ENCODE data around the gene CAPN3.

Gene CAPN3

DNA sequence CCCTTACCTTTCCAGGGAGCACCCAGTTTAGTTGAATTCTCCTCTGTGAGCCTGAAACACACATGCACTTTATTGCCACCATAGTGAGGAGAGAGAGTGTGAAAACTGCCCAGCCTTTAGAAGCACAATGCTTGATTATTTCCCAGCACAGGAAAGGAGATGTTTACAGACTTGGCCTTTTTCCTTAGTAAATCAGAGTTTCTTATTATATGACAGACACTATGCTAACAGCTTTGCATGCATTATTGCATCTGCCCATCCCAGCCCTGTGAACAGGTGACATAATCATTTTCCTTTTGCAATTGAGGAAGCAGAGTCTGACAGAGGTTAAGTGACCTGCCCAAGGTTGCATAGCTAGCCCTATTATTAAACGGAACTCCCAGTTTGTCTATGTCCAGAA, 36.5 kb downstream of the CAPN3 start:
- Histone ChIP-seq H2BK15ac (replicated peaks; ENCODE audit: low read depth) (no peak overlapping the region), H3K27ac (ENCODE audit: low read depth, low read length) (no peak overlapping the region), H4K5ac (ENCODE audit: low read length) (no peak overlapping the region), H3K4me2 (ENCODE audit: low read length) (no peak overlapping the region), H3K36me3 (ENCODE audit: control insufficient read depth, insufficient read depth, low read length) (no peaks in the 10 kb centered on the region), H3K56ac (ENCODE audit: low read length) (no peak overlapping the region), H3K79me2 (ENCODE audit: control insufficient read depth, insufficient read depth, low read length) (no peaks in the 10 kb centered on the region), H3K79me1 (ENCODE audit: low read length) (no peaks in the 10 kb centered on the region), H3K4ac (ENCODE audit: low read depth, low read length) (no peak overlapping the region), H3K23ac (ENCODE audit: low read length) (no peak overlapping the region), H2BK5ac (ENCODE audit: low read length) (no peak overlapping the region), H2BK120ac (ENCODE audit: low read depth, low read length) (no peak overlapping the region), H2AK5ac (ENCODE audit: low read length) (no peak overlapping the region), H3K27me3 (ENCODE audit: insufficient read depth, low read length, poor library complexity) (no peaks in the 10 kb centered on the region), H3K4me1 (ENCODE audit: control insufficient read depth, low read depth, low read length) (no peaks in the 10 kb centered on the region), H4K8ac (ENCODE audit: low read depth, low read length) (no peak overlapping the region), H3K4me3 (ENCODE audit: low read length) (no peak overlapping the region), H3K9ac (ENCODE audit: low read length) (no peak overlapping the region), H3K18ac (ENCODE audit: low read length) (no peak overlapping the region)
- no CpG with 5 or more reads among the region's 1 CpG for WGBS (ENCODE audit: extremely low coverage, insufficient coverage, low lambda C conversion rate)
- no peak for DNase-seq

DNA sequence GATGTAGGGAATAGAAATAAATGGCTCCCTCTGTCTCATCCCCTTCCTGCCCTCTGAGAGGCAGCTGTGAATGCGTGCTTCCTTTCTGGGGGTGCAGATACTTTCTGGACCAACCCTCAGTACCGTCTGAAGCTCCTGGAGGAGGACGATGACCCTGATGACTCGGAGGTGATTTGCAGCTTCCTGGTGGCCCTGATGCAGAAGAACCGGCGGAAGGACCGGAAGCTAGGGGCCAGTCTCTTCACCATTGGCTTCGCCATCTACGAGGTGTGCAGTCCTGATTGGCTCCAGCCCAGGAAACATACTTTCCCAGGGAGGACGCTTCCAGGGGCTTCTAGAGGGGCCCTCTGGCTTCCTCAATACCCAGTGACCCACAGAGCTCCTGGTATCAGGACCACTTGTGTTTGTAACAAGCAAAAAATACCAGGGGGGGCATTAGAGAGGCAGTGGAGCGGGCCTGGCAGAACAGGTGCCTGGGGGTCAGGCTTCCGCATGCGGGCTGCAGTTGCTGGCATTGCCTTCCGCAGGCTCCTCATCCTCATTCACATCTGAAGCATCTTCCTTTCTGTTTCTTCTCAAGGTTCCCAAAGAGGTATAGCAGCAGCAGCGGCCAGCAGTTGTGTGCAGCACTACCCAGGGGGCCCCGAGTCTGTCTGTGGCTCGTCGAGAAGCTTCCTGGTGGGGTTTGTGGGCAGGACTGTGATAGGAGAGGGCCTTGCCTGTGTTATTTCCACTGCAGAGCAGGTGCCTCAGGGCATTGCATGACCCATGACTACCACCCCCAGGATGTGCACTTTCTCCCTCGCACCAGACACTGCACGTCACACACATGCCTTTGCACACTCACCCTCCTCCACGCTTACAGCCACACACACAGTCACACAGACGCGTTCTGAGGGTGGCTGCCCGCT, 42.5 kb downstream of the CAPN3 start:
- H2BK120ac ChIP-seq (ENCODE audit: low read depth, low read length), result no peak overlapping the region
- no peak overlapping the region for H2BK5ac ChIP-seq (ENCODE audit: low read length)
- no peak overlapping the region for H3K56ac ChIP-seq (ENCODE audit: low read length)
- H2BK15ac ChIP-seq (replicated peaks; ENCODE audit: low read depth), result no peak overlapping the region
- H3K4me1 ChIP-seq (ENCODE audit: control insufficient read depth, low read depth, low read length), result no peaks in the 10 kb centered on the region
- H4K5ac ChIP-seq (ENCODE audit: low read length), result no peak overlapping the region
- no peak overlapping the region for H3K4me3 ChIP-seq (ENCODE audit: low read length)
- H3K79me1 ChIP-seq (ENCODE audit: low read length), result no peaks in the 10 kb centered on the region
- no peak for DNase-seq
- no peak overlapping the region for H3K4me2 ChIP-seq (ENCODE audit: low read length)
- no peak overlapping the region for H4K8ac ChIP-seq (ENCODE audit: low read depth, low read length)
- no peak overlapping the region for H3K18ac ChIP-seq (ENCODE audit: low read length)
- no peaks in the 10 kb centered on the region for H3K79me2 ChIP-seq (ENCODE audit: control insufficient read depth, insufficient read depth, low read length)
- H3K27ac ChIP-seq (ENCODE audit: low read depth, low read length), result no peak overlapping the region
- no peak overlapping the region for H2AK5ac ChIP-seq (ENCODE audit: low read length)
- no peaks in the 10 kb centered on the region for H3K27me3 ChIP-seq (ENCODE audit: insufficient read depth, low read length, poor library complexity)
- WGBS (ENCODE audit: extremely low coverage, insufficient coverage, low lambda C conversion rate), result no CpG with 5 or more reads among the region's 24 CpGs
- no peak overlapping the region for H3K23ac ChIP-seq (ENCODE audit: low read length)
- no peak overlapping the region for H3K4ac ChIP-seq (ENCODE audit: low read depth, low read length)
- H3K36me3 ChIP-seq (ENCODE audit: control insufficient read depth, insufficient read depth, low read length), result no peaks in the 10 kb centered on the region
- H3K9ac ChIP-seq (ENCODE audit: low read length), result no peak overlapping the region

DNA sequence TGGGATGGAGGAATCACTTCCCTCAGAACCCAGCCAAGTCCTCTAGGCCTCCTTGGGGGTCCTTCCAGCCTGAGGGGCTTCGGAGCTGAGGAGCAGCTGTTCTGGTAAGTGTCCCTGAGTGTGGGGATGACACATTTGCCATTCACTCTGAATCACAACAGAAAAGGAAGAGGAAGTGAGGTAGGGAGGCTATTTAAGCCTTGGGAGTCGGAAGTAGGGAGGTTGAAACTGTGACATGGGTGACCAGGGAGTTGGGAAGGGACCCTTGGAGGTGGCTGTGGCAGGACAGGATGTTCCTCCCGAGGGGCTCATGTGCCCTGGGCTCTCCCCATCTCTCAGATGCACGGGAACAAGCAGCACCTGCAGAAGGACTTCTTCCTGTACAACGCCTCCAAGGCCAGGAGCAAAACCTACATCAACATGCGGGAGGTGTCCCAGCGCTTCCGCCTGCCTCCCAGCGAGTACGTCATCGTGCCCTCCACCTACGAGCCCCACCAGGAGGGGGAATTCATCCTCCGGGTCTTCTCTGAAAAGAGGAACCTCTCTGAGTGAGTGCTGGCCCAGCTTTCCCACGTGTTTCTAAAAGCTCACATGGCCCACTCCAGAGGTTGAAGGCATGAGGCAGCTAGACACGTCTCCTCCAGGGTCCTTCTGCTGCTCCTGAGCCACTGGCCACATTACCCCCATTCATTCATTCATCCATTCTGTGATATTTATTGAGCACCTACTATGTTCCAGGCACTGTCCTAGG, 43.3 kb downstream of the CAPN3 start:
- Histone ChIP-seq H3K4me3 (ENCODE audit: low read length) (no peak overlapping the region), H2AK5ac (ENCODE audit: low read length) (no peak overlapping the region), H3K27me3 (ENCODE audit: insufficient read depth, low read length, poor library complexity) (no peaks in the 10 kb centered on the region), H3K4ac (ENCODE audit: low read depth, low read length) (no peak overlapping the region), H3K79me1 (ENCODE audit: low read length) (no peaks in the 10 kb centered on the region), H3K36me3 (ENCODE audit: control insufficient read depth, insufficient read depth, low read length) (no peaks in the 10 kb centered on the region), H3K23ac (ENCODE audit: low read length) (no peak overlapping the region), H2BK15ac (replicated peaks; ENCODE audit: low read depth) (no peak overlapping the region), H2BK120ac (ENCODE audit: low read depth, low read length) (no peak overlapping the region), H3K56ac (ENCODE audit: low read length) (no peak overlapping the region), H4K5ac (ENCODE audit: low read length) (no peak overlapping the region), H3K18ac (ENCODE audit: low read length) (no peak overlapping the region), H4K8ac (ENCODE audit: low read depth, low read length) (no peak overlapping the region), H3K79me2 (ENCODE audit: control insufficient read depth, insufficient read depth, low read length) (no peaks in the 10 kb centered on the region), H3K27ac (ENCODE audit: low read depth, low read length) (no peak overlapping the region), H3K4me2 (ENCODE audit: low read length) (no peak overlapping the region), H3K4me1 (ENCODE audit: control insufficient read depth, low read depth, low read length) (no peaks in the 10 kb centered on the region), H2BK5ac (ENCODE audit: low read length) (no peak overlapping the region), H3K9ac (ENCODE audit: low read length) (no peak overlapping the region)
- DNase-seq, result no peak
- no CpG with 5 or more reads among the region's 15 CpGs for WGBS (ENCODE audit: extremely low coverage, insufficient coverage, low lambda C conversion rate)

DNA sequence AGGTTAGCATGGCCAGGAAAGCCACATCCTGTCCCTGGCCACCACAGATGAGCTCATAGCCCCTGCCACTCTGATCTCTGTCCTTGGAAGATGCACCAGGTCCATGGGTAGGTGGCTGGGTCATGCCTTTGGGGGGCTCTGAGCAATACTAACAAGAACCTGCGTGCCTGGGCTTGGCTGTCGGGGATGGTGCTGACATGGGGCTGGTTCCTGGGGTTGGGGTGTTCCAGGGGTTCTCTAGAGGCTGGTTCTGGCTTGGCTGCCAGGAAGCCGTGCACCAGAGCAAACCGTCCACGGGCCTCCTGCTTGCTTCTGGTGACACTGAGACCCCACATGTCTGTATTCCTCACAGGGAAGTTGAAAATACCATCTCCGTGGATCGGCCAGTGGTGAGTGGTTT, 44.1 kb downstream of the CAPN3 start:
- no peak overlapping the region for H2BK5ac ChIP-seq (ENCODE audit: low read length)
- no peak overlapping the region for H3K9ac ChIP-seq (ENCODE audit: low read length)
- no peak overlapping the region for H3K23ac ChIP-seq (ENCODE audit: low read length)
- H4K5ac ChIP-seq (ENCODE audit: low read length), result no peak overlapping the region
- H4K8ac ChIP-seq (ENCODE audit: low read depth, low read length), result no peak overlapping the region
- H2AK5ac ChIP-seq (ENCODE audit: low read length), result no peak overlapping the region
- no peak overlapping the region for H3K4ac ChIP-seq (ENCODE audit: low read depth, low read length)
- no CpG with 5 or more reads among the region's 7 CpGs for WGBS (ENCODE audit: extremely low coverage, insufficient coverage, low lambda C conversion rate)
- no peaks in the 10 kb centered on the region for H3K79me1 ChIP-seq (ENCODE audit: low read length)
- no peaks in the 10 kb centered on the region for H3K36me3 ChIP-seq (ENCODE audit: control insufficient read depth, insufficient read depth, low read length)
- H3K79me2 ChIP-seq (ENCODE audit: control insufficient read depth, insufficient read depth, low read length), result no peaks in the 10 kb centered on the region
- H3K4me3 ChIP-seq (ENCODE audit: low read length), result no peak overlapping the region
- H2BK120ac ChIP-seq (ENCODE audit: low read depth, low read length), result no peak overlapping the region
- H2BK15ac ChIP-seq (replicated peaks; ENCODE audit: low read depth), result no peak overlapping the region
- H3K27me3 ChIP-seq (ENCODE audit: insufficient read depth, low read length, poor library complexity), result no peaks in the 10 kb centered on the region
- no peak overlapping the region for H3K56ac ChIP-seq (ENCODE audit: low read length)
- no peak overlapping the region for H3K4me2 ChIP-seq (ENCODE audit: low read length)
- H3K27ac ChIP-seq (ENCODE audit: low read depth, low read length), result no peak overlapping the region
- DNase-seq, result no peak
- H3K4me1 ChIP-seq (ENCODE audit: control insufficient read depth, low read depth, low read length), result no peaks in the 10 kb centered on the region
- no peak overlapping the region for H3K18ac ChIP-seq (ENCODE audit: low read length)

DNA sequence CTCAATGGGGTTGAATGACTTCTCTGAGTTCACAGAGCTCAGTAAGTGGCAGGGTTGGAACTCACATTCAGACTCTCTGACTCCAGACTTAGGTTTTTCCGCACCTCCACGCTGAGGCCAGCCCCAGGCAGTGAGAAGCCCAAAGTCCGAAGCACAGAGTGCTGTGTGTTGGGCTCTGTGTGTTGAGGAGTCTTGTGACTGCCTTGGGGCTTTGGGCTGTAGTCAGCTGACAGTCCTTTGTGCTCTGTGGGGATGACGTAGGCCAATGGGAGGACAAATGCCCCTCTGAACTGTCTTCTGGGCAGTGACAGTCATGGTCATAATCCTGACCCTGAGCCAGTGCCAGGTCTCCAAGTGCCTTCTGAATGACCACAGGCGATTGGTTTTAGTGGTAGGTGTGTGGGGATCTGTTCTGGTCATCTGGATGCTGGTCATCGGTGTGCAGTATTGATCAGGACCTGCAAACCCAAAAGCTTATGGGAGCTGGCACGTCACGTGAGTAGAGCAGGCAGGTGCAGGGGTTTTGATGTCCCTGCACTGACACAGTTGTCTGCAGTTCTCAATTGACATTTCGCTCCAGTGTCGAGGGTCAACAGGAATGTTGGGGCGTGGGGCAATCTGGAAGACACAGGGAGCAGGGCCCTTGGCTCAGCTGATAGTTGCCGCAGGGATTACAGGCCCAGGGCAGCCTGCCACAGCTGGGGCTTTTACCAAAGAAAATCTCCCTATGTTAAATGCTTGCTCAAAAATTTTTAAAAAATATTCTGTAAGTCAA, 45.3 kb downstream of the CAPN3 start:
- no peak overlapping the region for H2AK5ac ChIP-seq (ENCODE audit: low read length)
- H3K27me3 ChIP-seq (ENCODE audit: insufficient read depth, low read length, poor library complexity), result no peaks in the 10 kb centered on the region
- no peak overlapping the region for H3K4ac ChIP-seq (ENCODE audit: low read depth, low read length)
- H3K27ac ChIP-seq (ENCODE audit: low read depth, low read length), result no peak overlapping the region
- no peak overlapping the region for H3K18ac ChIP-seq (ENCODE audit: low read length)
- H2BK120ac ChIP-seq (ENCODE audit: low read depth, low read length), result no peak overlapping the region
- H2BK15ac ChIP-seq (replicated peaks; ENCODE audit: low read depth), result no peak overlapping the region
- no peaks in the 10 kb centered on the region for H3K36me3 ChIP-seq (ENCODE audit: control insufficient read depth, insufficient read depth, low read length)
- DNase-seq, result peak; percentile 18
- H3K4me1 ChIP-seq (ENCODE audit: control insufficient read depth, low read depth, low read length), result no peaks in the 10 kb centered on the region
- H3K23ac ChIP-seq (ENCODE audit: low read length), result no peak overlapping the region
- WGBS (ENCODE audit: extremely low coverage, insufficient coverage, low lambda C conversion rate), result no CpG with 5 or more reads among the region's 12 CpGs
- H3K9ac ChIP-seq (ENCODE audit: low read length), result no peak overlapping the region
- H3K79me2 ChIP-seq (ENCODE audit: control insufficient read depth, insufficient read depth, low read length), result no peaks in the 10 kb centered on the region
- H3K4me3 ChIP-seq (ENCODE audit: low read length), result no peak overlapping the region
- no peak overlapping the region for H2BK5ac ChIP-seq (ENCODE audit: low read length)
- H3K56ac ChIP-seq (ENCODE audit: low read length), result no peak overlapping the region
- no peak overlapping the region for H4K8ac ChIP-seq (ENCODE audit: low read depth, low read length)
- no peak overlapping the region for H3K4me2 ChIP-seq (ENCODE audit: low read length)
- H3K79me1 ChIP-seq (ENCODE audit: low read length), result no peaks in the 10 kb centered on the region
- no peak overlapping the region for H4K5ac ChIP-seq (ENCODE audit: low read length)
